NCI-H774 (cell line): ENCODE data around the gene DPH6.
A peak's percentile ranks its signal among the peaks of the same experiment; 100 is the strongest.
"Not testable (repeated sequence)": the region's sequence is repeated elsewhere in the genome, so short reads cannot be mapped to it uniquely, and the experiment has no call there.

Experiments
- DNase-seq: peaks from one replicate; lab custom pipeline; 2025; lab: John Stamatoyannopoulos, UW

The DPH6 gene

DNA sequence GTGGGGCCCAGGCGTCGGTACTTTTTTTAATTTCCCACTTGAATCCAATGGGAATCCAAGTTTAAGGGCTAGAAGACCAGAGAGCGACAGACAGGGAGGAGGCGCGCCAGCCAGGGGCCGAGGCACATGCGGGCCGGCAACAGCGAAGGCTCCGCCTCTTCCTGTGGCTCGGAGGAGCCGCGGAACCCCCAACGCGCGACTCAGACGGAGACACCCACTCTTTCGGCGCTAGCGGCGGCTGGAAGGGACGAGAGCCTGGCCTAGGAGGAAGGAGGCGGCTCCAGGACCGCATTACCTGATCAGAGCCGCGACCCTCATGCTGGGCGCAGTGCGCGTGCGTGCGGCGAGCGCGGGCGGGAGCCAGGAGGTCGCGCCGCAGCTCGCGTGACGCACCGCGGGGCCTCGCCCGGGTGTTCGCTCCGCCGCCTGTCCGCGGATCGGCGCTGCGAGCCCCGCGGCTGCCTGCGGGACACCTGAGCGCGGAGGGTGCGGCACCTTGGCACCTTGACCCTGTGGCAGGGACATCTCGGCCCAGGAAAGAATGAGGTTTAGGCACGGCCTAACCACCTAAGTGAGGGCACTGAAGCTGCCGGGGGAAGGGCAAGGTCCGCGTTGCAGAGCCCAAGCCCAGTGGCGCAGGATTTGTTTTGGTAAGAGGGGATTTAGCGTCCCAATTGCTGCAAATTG is at the start of gene DPH6:
TSS of gene DPH6 (minus strand) at position 342 of the 687 bp plus-strand sequence. CDS start at position 318, 24 bp downstream.
- peak; percentile 86 for DNase-seq

GRCh38 chr15:35595656-35596055 is 49.7 kb upstream of the DPH6 start:
- no peak for DNase-seq

GRCh38 chr15:35591987-35592386 is 46.0 kb upstream of the DPH6 start:
- DNase-seq, result not testable (repeated sequence)

GRCh38 chr15:35583863-35584528 is 38.0 kb upstream of the DPH6 start:
- DNase-seq, result no peak

GRCh38 chr15:35580606-35581005 is 34.6 kb upstream of the DPH6 start:
- no peak for DNase-seq

GRCh38 chr15:35567392-35567791 is 21.4 kb upstream of the DPH6 start:
- DNase-seq, result no peak

DNA sequence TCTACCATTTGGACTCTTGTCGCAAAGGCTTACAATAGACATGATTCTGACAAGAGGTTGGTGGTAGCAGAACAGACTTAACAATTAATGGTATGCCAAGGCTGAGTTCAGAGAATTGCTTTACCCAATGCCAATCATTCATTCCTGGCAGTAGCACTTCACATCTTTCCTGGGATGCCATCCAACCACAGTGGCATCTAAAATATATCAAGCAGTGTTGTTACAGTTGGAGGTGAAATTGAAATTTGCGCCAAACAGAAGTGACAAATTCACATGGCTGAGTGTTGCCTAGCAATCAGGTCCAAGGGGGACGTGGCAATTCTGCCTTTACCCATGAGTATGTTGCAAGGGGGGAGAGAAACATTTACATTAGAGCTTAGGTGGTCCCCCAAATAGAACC is 21.0 kb upstream of the DPH6 start:
- no peak for DNase-seq

DNA sequence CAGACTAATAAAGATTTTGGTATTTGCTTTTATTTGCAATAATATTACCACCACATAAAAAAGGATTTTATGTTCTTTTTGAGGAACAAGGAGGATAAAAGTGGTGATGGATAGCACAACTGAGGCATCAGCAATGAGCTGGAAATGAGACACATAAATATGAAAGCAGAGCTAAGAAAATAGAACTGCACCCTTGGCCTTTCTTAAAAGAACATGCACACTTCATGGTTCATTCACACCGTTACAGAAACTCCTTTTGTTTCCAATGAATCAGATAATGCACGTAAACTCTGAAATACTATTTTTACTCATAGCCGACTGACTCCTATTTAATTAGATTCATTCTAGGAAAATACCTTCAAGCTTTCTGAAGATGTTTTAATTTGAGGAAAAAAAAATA is 19.9 kb upstream of the DPH6 start:
- no peak for DNase-seq

DNA sequence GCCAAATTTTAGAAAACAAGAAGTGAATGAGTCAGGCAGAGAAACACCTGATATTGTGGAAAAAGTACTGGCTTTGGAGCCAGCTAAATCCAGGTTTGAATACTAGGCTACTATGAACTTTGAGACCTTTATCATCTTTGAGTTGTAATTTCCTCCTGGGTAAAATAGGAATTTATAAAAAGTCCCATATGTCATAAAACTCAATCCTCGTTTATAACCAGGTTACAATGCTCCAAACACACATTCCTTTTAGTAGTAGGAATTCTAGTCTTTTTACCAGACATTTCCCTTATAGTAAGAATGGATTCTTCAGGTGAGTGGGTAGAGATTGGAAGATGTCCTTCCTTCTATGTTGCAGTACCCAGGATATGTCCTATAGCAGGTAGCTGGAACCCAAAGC is 16.7 kb upstream of the DPH6 start:
- no peak for DNase-seq

DNA sequence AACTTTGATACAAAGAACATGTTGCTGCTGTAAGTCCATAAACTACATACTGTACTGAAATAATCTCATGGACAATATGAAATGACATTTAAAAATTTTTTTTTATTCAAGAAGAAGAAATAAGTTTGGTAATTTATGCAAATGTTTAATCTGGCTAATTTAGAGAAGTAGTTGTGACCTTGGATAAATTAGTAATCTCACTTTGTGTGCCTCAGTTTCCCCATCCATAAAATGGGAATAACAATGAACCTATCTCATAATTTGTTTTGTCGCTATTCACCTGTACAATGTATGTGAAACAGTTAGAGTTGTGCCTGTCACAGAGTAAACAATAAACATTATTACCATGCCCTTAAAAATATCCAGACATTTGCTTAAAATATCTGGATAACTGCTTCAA is 15.3 kb upstream of the DPH6 start:
- DNase-seq, result no peak

DNA sequence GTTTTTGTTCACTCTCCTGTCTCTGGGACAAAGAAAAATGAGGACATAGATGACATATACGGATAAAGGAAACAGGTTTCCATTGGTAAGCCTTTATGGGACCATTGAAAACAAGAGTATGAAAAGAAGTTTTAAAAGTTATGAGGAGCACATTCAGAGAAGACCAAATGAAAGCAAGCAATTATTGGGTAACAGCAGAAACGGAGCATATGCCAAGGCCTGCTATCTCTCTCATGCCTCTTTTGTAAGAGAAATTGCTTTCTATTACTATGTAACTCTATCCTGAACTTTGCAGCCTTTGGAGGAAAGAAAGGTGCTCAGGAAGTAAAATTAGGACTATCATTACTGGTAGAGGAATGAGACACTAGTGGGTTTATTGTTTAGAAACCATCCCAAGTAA is 14.9 kb upstream of the DPH6 start:
- DNase-seq, result no peak

- DNase-seq, result no peak
These were observed 14.3 kb upstream of the DPH6 start for GRCh38 chr15:35560258-35560657.

GRCh38 chr15:35559683-35560082 is 13.7 kb upstream of the DPH6 start:
- DNase-seq, result no peak

DNA sequence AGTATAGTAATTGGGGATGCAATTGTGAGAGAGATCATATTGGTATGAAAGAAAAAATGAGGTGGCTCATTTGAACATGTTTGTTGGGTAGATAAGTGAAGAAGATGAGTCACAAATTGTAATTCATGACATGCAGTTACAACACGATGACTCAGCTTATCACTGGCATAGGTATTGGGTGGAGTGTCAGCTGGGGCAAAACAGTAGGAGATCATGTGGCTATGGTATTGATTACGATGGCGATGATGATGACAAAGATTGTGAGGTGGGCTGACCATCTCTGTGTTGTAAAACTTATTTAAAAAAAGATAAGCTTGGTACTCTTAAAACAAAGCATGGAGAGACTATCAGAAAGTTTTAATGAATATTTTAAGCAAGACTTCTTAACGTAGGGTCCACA is 11.6 kb upstream of the DPH6 start:
- DNase-seq, result no peak

- DNase-seq, result no peak
These were observed 11.0 kb upstream of the DPH6 start for GRCh38 chr15:35557012-35557411.

GRCh38 chr15:35555244-35555643 is 9.3 kb upstream of the DPH6 start:
- no peak for DNase-seq

GRCh38 chr15:35550957-35551356 is 5.0 kb upstream of the DPH6 start:
- no peak for DNase-seq

DNA sequence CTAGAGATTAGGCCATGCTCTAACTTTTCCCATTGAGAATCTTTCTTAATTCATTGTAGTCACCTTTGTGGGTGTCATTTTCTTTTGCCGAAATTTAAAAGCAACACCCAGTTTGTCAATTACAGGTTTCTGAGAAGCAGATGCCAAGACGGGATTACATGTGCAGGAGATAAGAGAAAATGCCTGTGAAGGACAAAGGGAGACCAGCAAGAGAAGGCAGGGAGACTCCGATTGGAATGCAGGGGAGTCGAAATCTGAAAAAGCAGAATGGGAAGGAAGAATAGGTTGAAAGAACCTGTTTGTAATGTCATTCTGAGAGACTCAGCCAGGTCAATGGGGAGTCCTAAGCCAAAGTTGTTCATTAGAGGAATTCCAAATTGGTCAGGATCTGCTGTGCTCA is 3.6 kb upstream of the DPH6 start:
- DNase-seq, result no peak

- DNase-seq, result no peak
These were observed 2.5 kb upstream of the DPH6 start for GRCh38 chr15:35548435-35548834.

GRCh38 chr15:35547775-35548364 is 1.9 kb upstream of the DPH6 start:
- no peak for DNase-seq

GRCh38 chr15:35546511-35547381 is 781 bp upstream of the DPH6 start:
- DNase-seq, result no peak

- peak; percentile 39 for DNase-seq
These were observed 595 bp downstream of the DPH6 start for GRCh38 chr15:35545316-35545823.
